ENCODE data around the gene GLOD4. TPM values are rescaled to one million over a fixed set of nuclear protein-coding genes. Genes with fewer than 3 reads are reported as not detected.

Gene GLOD4
- polyA plus RNA-seq, 1 donor = 127 TPM

Other genes starting within 250 kb of the GLOD4 start
- 41.0 TPM for gene VPS53, start 67.4 kb downstream of the GLOD4 start, polyA plus RNA-seq (ENCODE audit: insufficient read length)
- gene TLCD3A, start 49.7 kb downstream of the GLOD4 start, polyA plus RNA-seq (ENCODE audit: insufficient read length) = 27.7 TPM
- gene GEMIN4, start 30.0 kb downstream of the GLOD4 start, polyA plus RNA-seq (ENCODE audit: insufficient read length) = 21.6 TPM
- gene MRM3, start 73 bp upstream of the GLOD4 start, polyA plus RNA-seq (ENCODE audit: insufficient read length) = 22.2 TPM
- 32.7 TPM for gene NXN, start 197.5 kb upstream of the GLOD4 start, polyA plus RNA-seq (ENCODE audit: insufficient read length)
- gene TIMM22, start 214.8 kb upstream of the GLOD4 start, polyA plus RNA-seq (ENCODE audit: insufficient read length) = 14.4 TPM